GM21381 (cell line): ENCODE results near the gene SPINK9.
A peak's percentile ranks its signal among the peaks of the same experiment; 100 is the strongest.

ENCODE experiments used
- ATAC-seq: cut with Tn5 transposase; IDR thresholded peaks from one replicate; pipeline ENCODE4 v1.9.1; 2021; ENCODE audit warnings: mild to moderate bottlenecking, moderate library complexity; ENCODE audit not compliant: unreplicated experiment

Gene SPINK9

DNA sequence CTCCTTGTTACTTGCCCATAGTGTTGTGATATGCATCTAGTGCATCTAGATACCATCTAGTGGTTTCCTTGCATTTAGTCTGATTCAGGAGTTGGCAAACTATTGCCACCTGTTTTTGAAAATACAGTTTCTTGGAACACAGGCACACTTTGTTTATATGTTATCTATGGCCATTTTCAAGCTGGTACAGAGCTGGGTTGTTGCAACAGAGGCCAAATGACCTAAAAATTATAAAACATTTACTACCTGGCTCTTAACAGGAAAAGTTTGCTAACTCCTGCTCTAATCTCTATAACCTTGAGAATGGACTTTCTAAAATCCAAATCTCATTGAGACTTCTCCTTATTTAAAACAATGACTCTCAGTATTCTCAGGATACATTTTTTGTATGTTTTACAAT, 29.0 kb downstream of the SPINK9 start:
- no peak for ATAC-seq

DNA sequence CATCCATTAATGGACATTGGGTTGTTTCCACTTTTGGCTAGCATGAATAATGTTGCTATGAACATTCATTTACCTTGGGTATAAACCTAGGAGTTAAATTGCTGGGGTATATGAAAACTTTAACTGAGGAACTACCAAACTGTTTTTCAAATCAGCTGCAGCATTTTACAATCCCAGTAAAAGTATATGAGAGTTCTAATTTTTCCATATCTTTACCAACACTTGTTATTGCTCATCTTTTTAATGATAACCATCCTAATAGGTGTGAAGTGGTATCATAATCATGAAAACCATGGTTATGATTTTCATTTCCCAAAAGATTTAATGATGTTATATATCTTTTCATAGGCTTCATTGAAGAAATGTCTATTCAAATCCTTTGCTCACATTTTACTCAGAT, 32.9 kb downstream of the SPINK9 start:
- no peak for ATAC-seq

DNA sequence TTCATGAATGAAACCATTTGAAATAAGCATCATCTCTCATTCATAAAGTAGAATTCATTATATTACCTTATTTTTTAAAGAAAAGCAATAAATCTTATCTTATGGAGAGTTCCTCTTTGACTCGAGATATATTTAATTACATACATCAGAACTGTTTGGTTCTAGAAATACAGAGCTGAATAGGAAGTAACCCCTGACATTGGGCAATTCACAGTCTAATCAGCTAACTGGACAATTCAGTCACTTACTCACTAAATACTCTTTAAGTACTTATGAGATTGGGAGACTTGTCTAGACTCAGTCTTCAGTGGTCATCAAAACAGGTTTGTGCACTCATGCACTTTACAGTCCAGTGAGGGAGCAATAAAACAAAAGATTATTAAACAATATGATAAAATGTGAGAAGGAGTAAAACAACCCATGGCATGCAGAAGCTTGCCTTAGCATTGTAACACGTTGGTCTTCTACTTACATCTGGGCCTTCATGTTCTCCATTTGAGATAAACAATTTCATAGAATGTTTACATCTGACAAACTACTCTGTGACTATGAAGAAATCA, 36.9 kb downstream of the SPINK9 start:
- no peak for ATAC-seq

DNA sequence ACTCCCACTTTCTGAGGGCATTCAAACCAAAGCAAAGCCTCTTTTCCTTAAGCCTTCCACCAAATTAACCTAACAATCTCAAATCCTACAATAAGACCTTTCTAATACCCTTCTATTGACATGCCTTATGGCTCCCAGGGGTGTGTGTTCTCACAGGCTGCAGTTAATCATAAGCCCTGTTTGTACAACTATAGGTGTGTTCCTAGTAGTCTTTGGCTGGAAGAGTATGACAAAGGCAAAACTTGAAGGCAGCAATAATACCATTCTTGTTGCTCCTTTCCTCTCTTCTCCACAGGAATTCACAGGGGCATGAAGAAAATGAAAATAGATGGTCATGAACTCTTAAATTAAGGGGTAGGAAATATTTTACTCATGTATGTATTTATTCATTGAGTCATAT, 37.5 kb downstream of the SPINK9 start:
- no peak for ATAC-seq

DNA sequence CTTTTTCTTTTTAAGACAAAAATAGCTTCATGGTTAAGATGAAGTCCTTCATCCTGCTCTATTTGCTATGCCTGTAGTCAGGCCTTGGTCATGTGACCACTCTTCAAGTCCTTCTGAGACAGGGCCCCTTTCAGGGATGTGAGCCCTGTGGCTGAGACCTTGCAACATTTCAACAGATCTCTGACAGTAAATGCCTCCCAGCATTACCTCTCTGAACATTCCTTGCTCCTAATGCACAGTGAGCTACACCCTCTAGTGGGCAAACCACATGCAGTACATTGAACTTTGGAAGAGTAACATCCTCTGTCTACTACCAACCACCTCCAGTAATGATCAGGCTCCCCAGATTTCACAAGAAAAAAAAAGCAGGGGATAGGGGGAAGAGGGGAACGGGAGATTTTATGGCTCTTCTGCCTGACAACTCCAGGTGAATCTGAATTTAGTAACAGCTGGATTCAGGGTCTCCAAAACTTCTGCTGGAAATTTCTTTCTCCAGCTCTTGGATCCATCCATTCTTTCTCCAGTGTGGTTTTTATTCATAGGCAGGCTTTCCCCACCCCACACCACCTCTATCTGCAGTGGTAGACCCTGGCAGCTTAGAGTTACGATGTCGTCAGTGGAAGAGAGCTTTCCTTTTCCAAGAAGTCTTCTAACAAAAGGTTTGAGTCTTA, 39.5 kb downstream of the SPINK9 start:
- ATAC-seq: peak; percentile 92

DNA sequence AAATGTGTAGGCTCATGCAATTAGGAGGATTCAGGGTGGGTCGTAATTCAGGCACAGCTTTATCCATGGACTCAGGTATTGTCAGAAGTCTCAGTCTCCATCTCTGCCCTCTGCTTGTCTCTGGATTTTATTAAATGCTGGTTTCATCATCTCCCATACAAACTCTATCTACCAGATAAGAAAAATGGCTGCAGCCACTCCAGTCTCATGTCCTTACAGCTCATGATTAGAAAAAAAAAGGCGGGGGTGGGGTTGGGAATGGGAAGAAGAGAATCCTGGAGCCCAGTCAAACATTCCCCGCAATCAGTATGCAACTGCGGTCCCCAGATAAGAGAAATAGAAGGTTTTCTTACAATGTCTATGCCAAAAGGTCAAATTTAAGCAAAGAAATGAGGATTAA, 40.8 kb downstream of the SPINK9 start:
- no peak for ATAC-seq

DNA sequence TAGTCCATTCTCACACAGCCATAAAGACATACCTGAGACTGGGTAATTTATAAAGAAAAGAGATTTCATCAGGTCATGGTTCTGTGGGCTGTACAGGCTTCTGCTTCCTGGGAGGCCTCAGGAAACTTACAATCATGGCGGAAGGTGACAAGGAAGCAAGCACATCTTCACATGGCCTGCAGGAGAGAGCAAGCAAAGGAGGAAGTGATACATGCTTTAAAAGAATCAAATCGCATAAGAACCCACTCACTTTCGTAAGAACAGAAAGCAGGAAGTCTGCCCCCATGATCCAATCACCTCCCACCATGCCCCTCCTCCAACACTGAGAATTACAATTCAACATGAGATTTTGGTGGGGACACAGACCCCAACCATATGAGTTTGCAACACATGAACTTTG, 43.3 kb downstream of the SPINK9 start:
- no peak for ATAC-seq

DNA sequence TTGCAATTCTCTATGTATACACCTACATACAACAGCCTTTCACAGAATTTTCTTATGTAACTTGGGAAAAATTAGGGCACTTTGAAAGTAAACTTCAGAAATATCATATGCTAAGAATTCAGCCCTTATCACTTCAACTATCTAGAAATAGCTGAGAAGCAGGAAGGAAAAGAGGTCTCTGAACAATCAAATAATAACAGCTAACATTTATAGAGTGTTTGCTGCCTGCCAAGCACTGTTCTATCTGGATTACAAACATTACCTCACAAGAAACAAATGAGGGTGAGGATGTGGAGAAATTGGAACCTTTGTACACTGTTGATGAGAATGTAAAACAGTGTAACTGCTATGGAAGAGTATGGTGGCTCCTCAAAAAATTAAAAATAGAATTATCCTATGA, 44.0 kb downstream of the SPINK9 start:
- no peak for ATAC-seq

DNA sequence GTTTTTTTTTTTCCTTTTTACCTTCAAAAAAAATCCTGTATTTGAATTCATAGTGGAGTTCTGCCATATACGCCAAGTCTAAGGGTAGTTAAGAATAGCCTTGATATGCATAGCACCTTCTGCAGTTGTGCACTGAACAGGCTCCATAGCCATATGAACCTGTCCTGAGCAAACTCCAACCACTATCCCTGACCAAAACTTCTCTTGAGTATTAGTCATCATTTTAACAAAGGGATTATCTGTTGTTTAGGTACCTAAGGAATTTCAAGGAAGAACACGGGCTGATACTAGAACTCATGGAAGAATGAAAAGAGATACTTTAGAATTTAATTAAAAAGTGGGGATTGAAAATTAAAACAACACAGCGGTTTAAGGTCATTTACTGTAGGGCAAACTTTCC, 46.5 kb downstream of the SPINK9 start:
- ATAC-seq: no peak

DNA sequence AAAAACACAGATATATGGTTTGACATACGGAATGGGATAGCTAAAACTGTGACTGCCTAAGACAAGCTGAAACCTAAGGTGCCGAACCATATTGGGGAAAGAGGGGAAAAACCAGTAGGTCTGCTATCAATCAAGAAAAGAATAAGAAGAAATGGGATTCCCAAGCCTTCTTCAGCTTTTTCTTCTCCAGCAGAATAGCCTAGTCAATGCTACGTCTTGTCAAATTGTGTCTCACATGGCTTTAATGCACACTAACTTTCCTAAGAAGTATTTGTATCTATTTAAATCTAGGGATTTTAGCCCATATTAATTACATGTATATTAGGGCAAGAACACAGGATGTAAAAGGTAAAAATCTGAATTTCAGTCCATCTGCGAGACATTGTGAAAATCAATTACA, 47.6 kb downstream of the SPINK9 start:
- ATAC-seq: no peak

DNA sequence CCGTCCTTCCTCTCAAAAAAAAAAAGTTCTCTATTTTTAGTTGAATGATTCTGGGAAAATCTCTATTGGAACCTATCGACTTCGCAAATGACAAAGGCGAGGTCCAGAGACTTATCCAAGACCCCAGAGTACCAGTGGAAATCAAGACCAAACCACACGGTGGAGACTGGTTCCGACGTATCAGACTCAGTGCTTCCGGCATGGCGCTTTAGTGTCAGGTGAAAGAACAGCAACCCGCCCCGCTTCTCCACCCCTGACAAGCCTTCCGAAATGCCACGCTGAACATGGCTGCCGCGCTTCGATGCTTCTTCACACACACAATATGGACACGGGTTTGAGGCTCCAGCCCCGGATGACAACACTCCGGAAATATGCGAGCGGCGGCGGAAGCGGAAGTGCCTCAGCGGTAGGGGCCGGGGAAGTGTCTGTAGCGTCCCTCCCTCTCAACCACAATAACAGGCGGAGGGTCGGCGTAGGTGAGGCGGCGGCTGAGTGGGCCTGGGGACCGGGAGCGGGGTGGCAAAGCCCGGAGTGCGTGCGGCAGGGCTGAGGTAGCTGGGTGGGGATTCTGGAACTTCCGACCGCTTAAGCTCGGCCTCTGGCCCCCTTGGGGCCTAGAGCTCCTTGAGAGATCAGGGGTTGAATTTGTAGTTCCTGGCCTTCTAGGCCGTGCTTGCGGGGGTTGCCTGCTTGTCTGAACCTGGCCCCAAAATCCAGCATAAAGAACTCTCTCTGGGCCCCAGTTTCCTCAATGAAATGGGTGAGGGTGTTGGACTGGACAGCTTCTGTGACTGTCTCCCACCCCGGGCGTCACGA, 48.4 kb downstream of the SPINK9 start, which contains the start of gene FBXO38:
FBXO38 (plus strand) TSS at position 395 of the 816 bp plus-strand sequence. CDS start 10,819 bp downstream, outside the sequence.
- ATAC-seq: peak; percentile 99

DNA sequence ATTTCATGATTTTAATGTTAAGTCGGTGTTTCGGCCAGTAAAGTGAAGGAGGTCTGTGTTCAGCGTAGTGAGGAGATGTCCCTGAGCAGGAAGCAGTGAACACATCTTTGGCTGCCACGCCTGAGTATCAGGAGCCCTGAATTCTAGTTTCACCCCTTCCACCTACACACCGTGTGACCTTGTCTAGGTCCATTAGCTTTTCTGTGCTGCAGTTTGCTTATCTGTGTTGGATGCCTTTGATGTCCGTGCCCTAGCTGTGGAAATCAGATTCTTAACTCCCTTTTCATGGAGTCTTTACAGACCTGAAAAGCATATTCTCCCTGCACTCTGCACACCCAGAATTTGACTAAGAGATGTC, 49.0 kb downstream of the SPINK9 start:
- ATAC-seq: peak; percentile 16

DNA sequence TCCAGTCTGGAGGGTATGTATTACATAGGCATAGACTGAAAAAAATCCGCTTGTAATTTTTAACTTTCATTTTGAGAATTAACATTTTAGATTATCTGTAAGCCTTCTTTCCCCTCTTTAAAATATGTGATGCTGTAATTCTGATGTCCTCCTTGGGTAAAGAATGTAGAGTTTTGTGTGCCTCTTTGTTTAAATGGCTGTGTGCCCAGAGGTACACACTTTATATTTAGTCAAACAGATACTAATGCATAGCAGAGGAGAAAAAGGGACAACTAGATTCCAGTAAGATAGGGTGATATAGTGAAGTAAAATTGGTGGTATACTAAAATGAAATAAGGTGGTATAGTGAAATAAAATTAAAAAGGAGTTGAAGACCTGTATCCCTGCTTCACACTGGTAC, 49.7 kb downstream of the SPINK9 start:
- no peak for ATAC-seq

DNA sequence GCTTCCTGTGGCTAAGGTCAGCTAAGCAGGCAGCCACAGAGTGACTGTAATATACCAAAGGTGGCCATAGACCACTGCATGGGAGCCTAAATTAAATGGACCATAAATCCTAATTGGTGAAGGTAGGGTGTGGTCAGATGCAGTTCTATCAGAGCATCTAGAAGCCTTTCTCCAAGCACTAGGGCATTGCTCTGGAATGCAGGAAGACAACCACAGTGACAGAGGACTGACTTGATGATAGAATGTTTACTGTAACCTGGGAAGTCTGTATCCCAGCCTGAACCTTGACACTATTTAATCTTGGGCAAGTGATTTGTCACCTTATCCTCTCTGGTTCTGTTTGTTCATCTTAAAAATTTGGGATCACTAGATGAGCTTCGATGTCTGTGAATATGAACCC, 50.7 kb downstream of the SPINK9 start:
- no peak for ATAC-seq

DNA sequence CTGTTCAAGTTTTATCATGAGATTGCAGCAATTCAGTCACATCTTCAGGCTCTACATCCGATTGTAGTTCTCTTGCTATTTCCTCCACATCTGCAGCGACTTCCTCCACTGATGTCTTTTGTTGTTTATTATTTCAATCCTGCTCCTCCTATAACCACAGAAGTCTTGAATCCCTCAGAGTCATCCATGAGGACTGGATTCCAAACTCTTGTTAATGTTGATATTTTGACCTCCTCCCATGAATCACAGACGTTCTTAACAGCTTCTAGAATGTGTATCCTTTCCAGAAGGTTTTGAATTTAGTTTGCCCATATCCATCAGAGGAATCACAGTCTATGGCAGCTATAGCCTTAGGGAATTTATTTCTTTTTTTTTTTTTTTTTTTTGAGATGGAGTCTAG, 52.0 kb downstream of the SPINK9 start:
- no peak for ATAC-seq

DNA sequence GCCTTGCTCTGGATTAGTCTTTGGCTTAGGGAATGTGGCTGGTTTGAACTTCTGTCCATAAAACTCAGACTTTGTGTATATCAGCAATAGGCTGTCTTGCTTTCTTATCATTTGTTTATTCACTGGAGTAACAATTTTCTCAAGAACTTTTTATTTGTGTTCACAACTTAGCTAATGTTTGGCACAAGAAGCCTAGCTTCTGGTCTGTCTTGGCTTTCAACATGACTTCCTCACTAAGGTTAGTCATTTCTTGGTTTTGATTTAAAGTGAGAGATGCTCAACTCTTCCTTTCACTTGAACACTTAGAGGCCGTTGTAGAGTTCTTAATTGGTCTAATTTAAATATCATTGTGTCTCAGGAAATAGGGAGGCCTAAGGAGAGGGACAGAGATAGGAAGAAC, 53.3 kb downstream of the SPINK9 start:
- ATAC-seq: peak; percentile 33
